HG03108 (cell line): ENCODE data around the gene ECHDC3.
"Not testable (repeated sequence)": the region's sequence is repeated elsewhere in the genome, so short reads cannot be mapped to it uniquely, and the experiment has no call there.

Source experiments
- ATAC-seq: cut with Tn5 transposase; IDR thresholded peaks from one replicate; pipeline ENCODE4 v1.9.1; 2021; ENCODE audit warnings: moderate library complexity; ENCODE audit not compliant: unreplicated experiment

ECHDC3 gene

DNA sequence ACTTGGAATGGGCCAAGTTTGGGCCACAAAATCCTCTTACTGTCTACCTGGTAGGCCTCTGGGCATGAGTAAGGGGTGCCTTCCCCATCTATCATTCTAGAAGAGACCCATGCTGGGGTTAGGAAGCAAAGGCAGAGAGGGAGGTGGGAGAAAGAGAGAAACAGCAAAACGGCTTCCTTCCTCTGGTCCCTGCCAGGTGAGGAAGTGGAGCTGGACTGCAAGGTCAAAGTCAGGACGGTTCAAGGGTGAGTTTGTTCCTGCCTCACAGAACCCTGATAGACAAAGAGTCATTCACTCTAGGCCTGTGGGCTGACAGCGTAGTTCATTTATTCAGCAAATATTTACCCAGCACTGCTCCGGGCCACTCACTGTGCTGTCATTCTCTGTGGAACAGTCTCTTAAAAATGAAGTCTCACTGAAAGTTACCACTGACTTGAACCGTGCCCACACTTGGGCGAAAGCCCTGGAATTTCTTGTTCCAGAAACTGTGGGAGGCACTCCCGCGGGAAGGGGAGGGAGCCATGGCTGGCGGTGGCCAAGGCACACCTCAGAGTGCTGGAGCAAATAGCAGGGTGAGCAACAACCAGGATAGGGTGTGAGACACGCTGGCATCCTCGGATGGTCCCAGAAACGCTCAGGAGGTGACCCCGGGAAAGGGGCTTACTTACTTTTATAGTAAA is 26.2 kb upstream of the ECHDC3 start:
- ATAC-seq: no peak

DNA sequence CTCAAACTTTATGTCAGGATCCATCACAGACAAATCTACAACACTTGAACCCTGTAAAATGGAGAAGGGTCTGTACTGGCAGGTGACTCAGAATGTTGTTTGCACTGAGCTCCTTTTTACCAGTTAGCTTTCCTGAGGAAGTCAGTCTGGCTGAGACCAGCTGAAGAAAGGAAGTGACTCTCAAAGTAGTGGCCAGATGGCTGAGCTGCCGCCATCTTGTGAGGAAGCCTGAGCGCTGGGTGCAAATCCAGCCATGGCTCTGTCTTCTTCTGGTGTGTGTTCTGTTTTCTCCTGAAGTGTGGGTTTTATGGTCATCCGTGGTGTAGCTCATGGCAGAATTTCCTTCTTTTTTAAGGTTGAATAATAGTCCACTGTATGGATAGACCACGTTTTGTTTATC is 25.5 kb upstream of the ECHDC3 start:
- no peak for ATAC-seq

DNA sequence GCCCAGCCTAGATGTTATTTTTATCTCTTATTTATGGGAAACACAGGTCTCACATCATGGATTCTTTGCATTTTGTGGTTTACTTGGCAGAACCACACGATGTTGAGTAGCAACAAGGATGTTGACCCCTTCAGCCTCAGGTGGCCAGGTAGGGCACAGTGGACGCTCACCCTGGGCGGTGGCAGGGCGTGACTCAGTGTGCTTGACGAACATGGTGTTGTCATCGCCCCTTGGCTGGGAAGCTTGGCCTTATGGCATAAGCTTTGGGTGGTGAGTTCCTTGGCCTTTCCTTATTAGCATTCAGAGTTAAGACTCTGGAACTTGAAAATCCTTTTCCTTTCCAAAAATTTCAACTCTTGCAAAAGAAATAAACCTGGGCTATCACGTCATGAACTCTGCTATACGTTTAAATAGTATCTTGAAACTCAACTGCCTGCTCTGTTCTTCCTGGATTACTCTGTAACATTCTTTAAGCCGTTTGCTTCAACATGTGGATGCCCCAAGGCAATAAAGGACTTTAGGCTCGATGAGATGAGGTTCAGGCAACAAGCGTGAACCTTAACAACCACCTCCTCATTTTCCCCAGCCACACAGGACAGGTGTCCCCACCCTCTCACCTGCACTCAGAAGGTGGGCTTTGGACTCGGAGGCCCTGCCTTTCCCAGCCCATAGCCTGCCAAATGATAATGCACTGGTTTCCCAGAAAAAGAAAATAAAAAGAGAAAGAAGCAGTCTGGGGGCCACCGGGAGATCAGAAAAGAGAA is 22.5 kb upstream of the ECHDC3 start:
- no peak for ATAC-seq

DNA sequence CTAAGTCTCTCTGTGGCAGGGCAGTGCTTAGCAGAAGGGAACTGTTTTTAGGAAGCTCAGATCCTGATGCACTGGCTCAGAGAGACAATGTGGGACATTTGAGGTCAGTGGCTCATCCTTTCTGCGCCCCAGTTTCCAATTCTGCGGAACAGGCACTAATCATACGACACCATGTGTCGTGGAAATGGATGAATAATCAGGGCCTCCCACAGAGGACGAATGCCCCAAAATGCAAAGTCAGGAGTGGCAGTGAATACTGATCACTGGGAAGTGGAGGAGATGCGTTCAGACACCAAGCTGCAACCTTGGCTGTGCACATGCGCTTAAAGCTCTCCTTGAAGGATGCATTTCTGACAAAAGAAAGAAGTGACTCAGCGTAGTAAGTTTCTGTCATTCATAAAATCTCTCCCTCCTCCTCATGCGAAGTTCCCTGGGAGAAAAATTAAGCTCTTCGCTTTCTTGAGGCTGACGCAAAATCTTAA is 21.9 kb upstream of the ECHDC3 start:
- ATAC-seq: no peak

DNA sequence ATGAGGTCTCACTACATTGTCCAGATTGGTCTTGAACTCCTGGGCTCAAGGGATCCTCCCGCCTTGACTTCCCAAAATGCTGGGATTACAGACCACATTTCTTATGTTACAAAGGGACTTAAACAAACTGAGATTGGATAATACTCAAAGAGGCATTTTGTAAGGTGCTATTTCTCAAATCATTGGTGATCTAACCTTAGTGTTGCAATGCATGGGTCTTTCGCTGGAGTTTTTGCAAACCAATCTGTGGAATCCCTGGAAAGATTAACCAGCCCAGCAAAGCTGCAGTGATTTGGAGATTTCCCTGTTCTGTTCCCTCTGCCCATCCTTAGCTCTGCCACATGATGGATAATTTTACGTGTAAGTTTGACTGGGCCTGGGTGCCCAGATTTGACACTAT is 20.4 kb upstream of the ECHDC3 start:
- no peak for ATAC-seq

DNA sequence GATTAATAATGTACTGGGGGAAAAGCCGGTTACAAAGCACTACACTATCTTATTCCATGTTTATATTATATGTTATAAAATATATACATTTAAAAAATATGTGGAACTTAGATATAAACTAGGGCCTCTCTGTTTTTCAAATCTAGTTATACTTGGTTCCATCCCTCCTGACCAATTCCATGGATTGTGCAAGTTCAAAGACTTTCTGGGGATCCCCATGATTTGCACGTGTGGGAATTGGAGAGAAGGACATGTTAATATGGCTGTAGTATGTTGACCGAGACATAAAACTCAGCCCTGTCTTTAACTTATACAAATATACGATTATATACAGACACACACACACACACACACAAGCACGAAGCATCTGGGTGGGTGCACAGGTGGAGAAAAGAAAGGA is 18.8 kb upstream of the ECHDC3 start:
- no peak for ATAC-seq

DNA sequence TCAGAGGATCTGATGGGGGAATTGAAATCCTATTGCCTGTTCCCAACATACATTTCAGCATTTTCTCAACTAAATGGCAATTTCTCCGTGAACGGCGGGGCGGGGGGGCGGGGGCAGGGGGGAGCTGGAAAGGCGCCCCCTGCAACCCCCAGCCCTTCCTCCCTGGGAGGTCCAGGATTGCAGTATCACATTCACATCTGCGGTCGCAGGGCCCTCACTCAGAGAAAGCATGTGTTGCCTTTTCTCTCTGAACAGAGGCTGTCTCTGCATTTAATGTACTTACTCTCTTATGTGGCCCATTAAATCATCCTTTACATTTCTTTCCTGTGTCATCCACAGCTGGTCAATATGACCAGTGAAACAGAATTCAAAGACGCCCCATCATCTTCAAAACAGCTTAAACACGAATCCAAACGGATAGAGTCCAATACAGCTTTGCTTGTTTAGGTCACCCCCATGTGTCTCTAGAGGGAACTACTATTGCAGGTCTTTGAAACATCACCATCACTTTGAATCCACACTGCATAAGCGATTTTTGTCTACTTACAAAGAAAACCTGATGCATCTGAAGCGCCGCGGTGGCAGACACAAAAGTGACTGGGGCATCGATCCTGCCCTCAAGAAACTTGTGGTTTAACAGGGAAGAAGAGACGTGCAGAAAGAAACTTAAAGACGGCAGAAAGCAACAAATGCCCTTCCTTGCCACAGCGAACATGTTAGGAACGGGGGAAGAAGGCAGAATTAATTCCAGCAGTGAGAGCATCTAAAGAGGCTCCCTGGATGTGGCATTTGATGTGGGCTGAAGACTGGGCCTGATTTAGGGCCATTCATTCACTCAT is 17.0 kb upstream of the ECHDC3 start:
- no peak for ATAC-seq

DNA sequence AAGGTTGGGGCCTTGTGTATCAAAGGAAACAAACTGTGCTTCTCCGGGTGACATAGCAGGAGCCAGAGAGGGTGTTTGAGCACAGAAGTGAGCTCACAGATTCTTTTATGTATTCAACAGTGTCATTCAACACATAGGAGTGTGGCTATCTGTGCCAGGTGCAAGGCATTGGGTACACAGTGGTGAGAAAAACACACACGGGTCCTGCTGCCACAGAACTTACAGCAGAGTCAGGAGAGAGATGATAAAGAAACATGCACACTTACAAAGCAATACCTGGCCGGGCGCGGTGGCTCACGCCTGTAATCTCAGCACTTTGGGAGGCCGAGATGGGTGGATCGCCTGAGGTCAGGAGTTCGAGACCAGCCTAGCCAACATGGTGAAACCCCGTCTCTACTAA is 16.3 kb upstream of the ECHDC3 start:
- ATAC-seq: no peak

DNA sequence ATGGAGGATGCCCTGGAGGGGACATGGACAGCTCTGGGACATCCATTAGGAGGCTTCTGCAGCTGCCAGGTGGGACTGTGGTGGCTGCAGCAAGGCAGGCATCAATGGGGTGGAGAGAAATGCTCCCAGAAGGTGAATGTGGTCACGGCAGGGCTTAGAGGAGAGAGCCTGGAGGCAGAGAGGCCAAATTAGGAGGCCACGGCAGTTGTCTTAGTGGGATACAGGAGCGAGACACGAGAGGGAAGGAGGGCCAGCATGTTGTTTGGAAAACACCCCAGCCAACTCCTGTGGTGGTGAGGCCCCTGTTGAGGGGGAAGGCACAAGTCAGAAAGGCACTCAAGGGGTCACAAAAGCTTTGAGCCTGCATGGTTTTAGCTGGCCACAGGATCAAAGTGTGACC is 14.6 kb upstream of the ECHDC3 start:
- no peak for ATAC-seq

DNA sequence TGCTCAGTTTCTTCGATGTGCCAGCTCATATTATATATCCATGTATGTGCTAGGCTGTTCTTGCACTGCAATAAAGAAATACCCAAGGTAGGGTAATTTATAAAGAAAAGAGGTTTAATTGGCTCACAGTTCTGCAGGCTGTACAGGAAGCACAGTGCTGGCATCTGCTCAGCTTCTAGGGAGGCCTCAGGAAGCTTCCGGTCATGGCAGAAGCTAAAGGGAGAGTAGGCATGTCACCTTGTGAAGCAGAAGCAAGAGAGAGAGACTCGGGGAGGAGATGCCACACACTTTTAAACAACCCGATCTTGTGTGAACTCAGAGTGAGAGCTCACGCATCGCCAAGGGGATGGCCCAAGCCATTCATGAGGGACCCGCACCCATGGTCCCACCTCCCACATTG is 13.8 kb upstream of the ECHDC3 start:
- no peak for ATAC-seq

DNA sequence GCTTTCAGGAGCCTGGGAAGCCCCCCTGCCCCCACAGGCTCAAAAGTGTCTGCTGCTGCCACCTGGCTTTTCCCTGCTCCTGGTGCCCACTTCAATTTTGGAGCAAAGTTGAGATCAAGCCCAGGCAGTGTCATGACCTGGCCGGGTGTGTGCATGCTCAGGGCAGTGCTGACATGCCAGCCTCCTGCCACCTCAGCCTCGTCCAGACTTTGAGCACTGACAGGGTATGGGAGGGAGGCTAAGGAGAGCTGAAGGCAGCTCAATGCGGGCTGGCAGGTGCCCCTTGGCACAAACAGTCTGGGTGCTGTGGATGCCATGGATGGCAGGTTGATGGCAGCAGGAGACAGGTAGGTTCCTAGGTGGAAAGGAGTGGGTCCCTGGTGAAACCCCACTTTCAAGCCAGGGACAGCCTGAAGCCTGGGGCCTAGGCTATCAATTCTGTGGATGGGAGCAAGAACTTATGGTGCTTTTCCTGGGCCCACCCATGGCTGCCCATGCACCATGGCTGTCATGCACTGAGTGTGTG is 12.3 kb upstream of the ECHDC3 start:
- ATAC-seq: no peak

DNA sequence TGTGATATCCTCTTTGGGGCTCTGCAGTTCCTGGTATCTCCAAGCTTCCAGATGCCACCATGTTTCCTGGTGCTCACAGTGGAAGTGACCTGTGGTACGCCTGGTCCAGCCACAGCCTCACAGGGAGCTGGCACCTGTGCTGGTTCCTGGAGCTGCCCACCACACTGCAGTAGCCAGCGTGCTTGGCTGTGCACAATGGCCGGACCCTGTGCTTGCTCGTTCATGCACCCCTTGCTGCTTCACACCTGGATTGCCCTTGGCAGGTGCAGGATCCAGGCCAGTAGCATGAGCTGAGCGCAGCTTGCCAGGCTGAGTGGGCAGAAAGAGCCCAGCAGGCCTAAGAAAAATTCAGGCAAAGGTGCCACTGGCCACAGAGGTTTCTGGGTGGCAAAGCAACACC is 11.4 kb upstream of the ECHDC3 start:
- ATAC-seq: no peak

DNA sequence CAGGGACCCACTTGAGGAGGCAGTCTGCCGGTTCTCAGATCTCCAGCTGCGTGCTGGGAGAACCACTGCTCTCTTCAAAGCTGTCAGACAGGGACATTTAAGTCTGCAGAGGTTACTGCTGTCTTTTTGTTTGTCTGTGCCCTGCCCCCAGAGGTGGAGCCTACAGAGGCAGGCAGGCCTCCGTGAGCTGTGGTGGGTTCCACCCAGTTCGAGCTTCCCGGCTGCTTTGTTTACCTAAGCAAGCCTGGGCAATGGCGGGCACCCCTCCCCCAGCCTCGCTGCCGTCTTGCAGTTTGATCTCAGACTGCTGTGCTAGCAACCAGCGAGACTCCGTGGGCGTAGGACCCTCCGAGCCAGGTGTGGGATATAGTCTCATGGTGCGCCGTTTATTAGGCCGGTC is 5.4 kb upstream of the ECHDC3 start:
- not testable (repeated sequence) for ATAC-seq

DNA sequence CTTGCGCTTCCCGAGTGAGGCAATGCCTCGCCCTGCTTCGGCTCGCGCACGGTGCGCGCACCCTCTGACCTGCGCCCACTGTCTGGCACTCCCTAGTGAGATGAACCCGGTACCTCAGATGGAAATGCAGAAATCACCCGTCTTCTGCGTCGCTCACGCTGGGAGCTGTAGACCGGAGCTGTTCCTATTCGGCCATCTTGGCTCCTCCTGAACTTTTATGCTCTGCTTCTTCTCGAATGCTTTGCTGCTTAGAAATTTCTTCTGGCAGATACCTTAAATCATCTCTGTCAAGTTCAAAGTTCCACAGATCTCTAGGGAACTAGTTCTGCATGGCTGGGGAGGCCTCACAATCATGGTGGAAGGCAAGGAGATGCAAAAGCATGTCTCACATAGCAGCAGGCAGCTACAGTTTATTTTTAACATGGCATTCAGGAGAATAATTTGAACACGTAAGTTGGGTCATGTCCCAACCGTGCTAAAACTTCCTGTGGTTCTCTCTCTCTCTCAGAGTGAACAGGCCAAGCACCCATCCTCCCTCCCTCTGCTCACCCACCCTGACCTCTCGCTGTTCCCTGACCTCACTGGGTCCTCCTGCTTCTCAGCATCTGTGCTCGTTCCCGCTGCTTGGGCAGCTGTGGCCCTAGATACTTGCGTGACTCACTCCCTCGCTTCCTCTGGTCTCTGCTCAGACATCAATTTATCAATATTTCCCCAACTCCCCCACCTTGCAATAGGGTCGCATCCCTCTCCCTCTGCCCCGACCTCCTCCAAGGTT is 4.7 kb upstream of the ECHDC3 start:
- ATAC-seq: not testable (repeated sequence)

DNA sequence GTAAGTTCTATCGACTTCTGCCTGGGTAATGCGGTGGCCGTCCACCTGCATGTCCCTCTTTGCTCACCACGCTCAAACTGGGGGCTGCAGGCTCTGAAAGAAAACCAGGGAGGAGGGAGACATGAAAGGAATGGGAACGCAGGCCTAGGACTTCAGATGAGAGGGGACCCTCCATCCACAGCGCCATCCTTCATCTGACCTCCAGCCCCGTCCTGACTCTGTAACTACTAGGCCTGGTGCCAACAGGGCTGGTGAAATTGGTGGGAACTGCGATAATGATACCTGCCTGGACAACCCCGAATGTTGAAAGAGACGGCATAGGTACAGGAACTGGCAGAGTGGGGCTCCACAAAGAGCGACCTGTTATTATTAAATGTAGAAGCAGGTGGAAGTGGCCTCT is 1.3 kb upstream of the ECHDC3 start:
- no peak for ATAC-seq

DNA sequence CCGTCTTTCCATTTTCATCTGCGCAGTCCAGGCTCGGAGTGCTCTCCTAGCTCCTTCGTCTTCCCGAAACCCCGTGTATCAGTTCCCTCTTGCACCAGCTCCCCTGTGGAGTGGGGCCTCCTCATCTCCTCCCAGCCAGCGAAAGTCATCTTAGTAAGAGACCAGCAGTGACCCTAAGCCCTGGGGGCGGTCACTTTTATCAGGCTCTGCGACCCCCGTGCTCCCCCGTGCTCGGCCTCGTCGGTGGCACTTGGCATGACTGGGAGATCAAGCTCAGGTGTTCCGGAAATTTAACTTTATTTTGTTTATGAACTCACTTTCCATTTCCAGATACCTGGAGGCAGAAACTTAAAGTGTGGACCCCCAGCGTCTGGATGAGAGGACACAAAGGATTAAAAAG is 574 bp upstream of the ECHDC3 start:
- no peak for ATAC-seq

DNA sequence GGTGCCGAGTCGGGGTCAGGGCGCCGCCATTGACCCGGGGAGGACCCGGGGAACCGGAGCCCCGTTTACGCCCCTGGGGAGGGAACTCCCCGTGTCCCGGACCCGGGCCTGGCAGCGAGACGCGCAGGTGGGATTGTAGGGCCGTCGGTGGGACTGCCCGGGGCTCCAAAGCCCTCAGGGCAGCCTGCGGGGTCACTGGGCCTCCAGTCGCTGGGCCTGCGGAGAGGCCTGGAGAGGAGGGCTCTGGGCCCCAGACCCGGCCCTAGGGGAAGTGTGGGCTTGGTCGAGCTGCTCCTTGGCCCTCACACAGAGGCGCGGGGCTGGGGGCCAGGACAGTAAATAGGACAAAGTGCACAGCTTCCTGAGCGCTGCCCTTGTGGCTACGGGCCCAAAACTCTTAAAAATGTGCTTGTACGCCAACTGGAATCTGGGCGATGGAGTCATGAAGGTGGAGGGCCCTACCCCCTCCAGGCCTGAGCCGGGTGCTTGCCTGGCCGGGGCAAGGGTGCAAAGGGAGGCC is 657 bp downstream of the ECHDC3 start:
- no peak for ATAC-seq

DNA sequence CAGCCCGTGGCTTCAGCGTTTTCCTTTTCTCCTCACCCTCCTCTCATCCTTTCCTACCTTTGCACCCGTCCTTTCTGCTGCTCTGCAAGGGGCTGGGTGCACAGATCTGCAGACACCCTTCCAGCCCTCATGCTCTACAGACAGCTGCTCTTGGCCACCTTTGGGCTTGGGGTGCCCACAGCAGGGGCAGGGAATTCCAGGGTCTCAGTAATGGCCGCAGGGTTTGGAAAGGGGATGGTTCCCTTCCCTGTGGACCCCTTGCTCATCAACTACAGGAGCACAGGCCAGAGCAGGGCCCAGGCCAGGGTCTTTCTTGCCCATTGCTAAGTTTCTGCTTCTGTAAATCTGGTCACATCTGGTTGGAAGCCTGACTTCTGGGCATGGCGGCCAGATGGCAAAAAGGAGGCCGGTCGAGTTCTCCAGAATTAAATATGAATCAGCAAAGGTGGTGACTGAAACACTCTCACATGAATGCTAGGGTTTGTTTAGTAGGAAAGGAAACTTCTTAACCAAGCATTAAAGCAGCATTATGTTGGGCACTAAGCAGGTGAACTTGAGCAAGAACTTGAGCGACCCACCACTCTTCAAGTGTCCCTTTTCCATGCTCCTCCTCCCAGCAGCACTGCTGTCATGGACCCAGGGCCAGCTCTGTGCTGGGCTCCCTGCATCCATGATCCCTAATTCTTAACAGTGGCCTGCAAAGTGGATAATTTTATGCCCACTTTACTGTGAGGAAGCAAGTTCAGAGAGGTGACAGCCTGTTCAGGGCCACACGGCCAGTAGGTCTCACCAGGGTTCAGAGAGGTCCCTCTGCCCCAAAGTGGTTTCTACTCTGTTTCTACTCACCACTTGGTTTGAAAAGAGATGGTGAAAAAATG is 1.5 kb downstream of the ECHDC3 start:
- ATAC-seq: no peak

DNA sequence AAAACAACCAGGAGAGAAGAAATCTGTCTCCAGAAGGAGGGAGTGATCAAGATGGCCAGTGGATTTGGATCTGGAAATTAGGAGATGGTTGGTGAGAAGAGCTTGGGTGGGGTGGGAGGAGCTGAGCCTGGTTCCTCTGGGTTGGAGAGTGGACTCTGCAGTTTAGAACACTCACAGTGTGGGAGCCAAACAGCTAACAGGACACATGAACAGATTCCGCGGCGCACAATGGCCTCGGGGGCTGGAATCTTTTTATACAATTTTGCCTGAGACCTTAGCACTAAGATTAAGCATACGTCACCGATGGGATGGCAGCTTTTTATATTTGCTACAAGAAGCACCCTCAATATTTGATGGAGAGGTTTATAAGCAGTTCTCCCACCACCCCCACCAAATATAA is 2.9 kb downstream of the ECHDC3 start:
- no peak for ATAC-seq
